Nephron progenitor cell (in vitro differentiated cells): ENCODE data around the gene TNS4.

Experiments
- DNase-seq: peaks from one replicate; pipeline ENCODE4 v3.0.0; 2021
- H3K27ac Mint-ChIP-seq: 2 replicates; pipeline ENCODE4 v1.8.0; 2021; ENCODE audit warnings: mild to moderate bottlenecking, moderate library complexity, mixed read lengths
- H3K27me3 Mint-ChIP-seq: 2 replicates; pipeline ENCODE4 v1.8.0; 2021; ENCODE audit warnings: mild to moderate bottlenecking, low read depth, mixed read lengths; ENCODE audit not compliant: poor library complexity
- H3K36me3 Mint-ChIP-seq: 2 replicates; pipeline ENCODE4 v1.8.0; 2021; ENCODE audit warnings: low read depth, mixed read lengths
- H3K4me1 Mint-ChIP-seq: 2 replicates; pipeline ENCODE4 v1.8.0; 2021; ENCODE audit warnings: mixed read lengths
- H3K4me3 Mint-ChIP-seq: 2 replicates; pipeline ENCODE4 v1.8.0; 2021; ENCODE audit warnings: mild to moderate bottlenecking, moderate library complexity, mixed read lengths
- H3K9me3 Mint-ChIP-seq: 2 replicates; pipeline ENCODE4 v1.8.0; 2021; ENCODE audit warnings: mild to moderate bottlenecking, moderate library complexity, mixed read lengths
- TF ChIP-seq, protein P1 (sequence below): fragments of 200-600 bp; sonication (generic); IDR thresholded peaks from 2 replicates; pipeline ENCODE4 v1.5.0; 2021; ENCODE audit warnings: antibody characterized with exemption

The TNS4 gene

DNA sequence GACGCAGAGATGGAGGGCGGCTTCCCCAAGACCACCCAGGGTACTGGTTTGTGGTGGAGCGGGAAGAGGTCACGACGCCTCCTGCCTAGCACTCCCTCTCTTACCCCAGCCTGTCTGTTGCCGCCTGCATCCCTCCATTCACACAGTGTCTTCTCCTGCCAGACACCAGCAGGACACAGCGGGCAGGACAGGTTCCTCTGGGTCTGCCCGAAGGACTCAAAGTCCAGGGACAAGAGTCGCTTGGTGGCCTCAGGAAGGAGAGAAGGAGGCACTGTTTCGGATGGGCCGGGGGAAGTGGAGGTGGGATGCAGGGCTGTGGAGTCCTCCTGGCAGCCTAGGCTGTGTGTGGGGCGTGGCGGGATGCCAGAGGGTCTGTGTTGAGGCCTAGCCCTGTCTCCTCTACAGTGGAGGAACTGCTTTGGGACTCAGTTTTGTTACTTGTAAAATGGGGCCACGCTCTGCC, 19.6 kb upstream of the TNS4 start:
- Mint-ChIP-seq H3K27me3 (peaks cover 4% of the 10 kb centered on the region), H3K4me3 (no peak overlapping the region), H3K4me1 (peaks cover 16% of the 10 kb centered on the region), H3K36me3 (peaks cover 14% of the 10 kb centered on the region), H3K9me3 (peaks cover 27% of the 10 kb centered on the region), H3K27ac (no peak overlapping the region)
- TF ChIP-seq, protein P1, sequence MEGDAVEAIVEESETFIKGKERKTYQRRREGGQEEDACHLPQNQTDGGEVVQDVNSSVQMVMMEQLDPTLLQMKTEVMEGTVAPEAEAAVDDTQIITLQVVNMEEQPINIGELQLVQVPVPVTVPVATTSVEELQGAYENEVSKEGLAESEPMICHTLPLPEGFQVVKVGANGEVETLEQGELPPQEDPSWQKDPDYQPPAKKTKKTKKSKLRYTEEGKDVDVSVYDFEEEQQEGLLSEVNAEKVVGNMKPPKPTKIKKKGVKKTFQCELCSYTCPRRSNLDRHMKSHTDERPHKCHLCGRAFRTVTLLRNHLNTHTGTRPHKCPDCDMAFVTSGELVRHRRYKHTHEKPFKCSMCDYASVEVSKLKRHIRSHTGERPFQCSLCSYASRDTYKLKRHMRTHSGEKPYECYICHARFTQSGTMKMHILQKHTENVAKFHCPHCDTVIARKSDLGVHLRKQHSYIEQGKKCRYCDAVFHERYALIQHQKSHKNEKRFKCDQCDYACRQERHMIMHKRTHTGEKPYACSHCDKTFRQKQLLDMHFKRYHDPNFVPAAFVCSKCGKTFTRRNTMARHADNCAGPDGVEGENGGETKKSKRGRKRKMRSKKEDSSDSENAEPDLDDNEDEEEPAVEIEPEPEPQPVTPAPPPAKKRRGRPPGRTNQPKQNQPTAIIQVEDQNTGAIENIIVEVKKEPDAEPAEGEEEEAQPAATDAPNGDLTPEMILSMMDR, result no peak
- no peak for DNase-seq

DNA sequence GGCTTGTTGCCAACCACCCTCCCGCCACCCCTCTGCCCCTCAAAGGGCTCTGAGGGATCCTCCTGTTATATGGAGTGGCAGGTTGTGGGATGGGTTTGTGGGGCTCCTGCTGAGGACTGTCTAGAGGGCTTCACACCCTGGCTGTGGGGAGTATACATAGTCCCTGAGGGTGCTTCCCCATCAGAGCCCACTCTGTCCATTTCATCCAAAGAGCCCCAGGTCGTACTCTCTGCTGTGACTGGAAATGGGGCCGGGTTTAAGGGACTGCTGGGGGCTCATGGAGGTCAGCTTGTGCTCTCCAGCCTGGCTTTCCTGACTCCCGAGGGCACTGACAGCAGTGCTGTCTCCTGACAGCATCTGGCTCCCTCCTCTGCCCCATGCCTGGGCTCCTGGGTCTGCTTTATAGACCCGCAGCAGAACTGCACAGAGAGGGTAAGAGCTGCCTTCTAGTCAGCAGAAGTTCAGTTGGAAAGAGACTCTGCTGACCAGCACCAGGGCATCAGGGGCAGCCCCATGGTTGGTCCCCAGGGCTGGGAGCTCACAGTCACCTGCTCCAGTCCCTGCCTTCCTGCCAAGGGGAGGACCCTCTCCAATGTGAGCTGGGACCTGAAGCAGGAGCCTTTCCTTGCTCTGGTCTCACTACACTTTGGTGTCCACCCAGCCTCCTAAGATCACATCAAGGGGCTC, 17.8 kb upstream of the TNS4 start:
- Mint-ChIP-seq H3K36me3 (peaks cover 2% of the 10 kb centered on the region), H3K9me3 (peaks cover 9% of the 10 kb centered on the region), H3K4me3 (no peak overlapping the region), H3K27ac (peak overlapping the region; percentile 48), H3K27me3 (peaks cover 9% of the 10 kb centered on the region), H3K4me1 (peaks cover 29% of the 10 kb centered on the region)
- TF ChIP-seq, protein P1, result no peak
- no peak for DNase-seq

DNA sequence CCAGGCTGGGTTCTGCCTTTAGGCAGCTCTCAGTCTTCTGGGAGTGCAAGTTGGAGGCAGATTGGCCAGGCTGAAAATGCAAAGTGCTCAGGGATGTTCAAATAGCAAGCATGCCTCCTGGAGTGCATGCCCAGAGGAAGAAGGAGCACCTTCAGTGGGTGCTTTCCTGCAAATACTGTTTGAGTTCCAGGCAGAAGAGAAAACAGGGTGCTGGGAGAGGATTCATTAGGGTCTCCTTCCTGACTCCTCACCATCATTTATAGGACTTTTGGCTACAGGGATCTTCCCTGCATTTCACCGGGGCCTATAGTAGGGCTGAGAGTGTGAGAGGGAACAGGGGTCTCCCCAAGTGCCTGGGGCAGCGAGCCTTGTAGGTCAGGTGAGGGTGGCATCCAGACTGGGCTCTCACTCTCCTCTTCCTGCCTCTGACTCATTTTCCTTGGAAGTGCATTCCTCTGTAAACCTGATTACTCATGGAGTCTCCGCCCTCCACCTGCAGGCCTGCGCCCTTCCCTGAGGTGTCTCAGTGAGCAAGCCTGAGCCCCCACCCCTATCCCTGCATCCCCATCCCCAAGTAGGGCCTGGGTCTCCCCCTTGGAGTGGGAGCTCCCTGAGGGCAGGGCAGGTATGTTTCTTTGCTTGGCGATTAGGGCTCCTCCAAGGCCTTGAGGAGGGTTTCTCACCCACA, 17.1 kb upstream of the TNS4 start:
- H3K27me3 Mint-ChIP-seq, result peaks cover 10% of the 10 kb centered on the region
- H3K9me3 Mint-ChIP-seq, result peaks cover 5% of the 10 kb centered on the region
- DNase-seq, result no peak
- TF ChIP-seq, protein P1, result no peak
- H3K27ac Mint-ChIP-seq, result peak overlapping the region; percentile 66
- peaks cover 29% of the 10 kb centered on the region for H3K4me1 Mint-ChIP-seq
- H3K4me3 Mint-ChIP-seq, result no peak overlapping the region
- no peaks in the 10 kb centered on the region for H3K36me3 Mint-ChIP-seq

DNA sequence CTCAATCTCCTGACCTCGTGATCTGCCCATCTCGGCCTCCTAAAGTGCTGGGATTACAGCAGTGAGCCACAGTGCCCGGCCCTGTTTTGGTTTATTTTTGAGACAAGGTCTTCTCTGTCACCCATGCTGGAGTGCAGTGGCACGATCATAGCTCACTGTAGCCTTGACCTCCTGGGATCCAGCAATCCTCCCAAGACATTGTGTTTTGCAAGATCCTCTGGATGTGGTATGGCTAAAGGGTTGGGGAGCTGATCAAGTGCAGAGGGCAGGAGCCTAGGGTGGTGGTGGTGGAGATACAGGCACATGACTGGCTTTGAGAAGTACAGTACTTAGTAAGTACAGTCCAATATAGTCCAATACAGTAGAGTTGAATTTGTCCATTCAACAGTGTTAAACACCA, 16.6 kb upstream of the TNS4 start:
- Mint-ChIP-seq H3K27me3 (peaks cover 10% of the 10 kb centered on the region), H3K36me3 (no peaks in the 10 kb centered on the region), H3K9me3 (no peaks in the 10 kb centered on the region), H3K27ac (peak overlapping the region; percentile 66), H3K4me3 (no peak overlapping the region), H3K4me1 (peaks cover 29% of the 10 kb centered on the region)
- no peak for DNase-seq
- TF ChIP-seq, protein P1, result no peak

DNA sequence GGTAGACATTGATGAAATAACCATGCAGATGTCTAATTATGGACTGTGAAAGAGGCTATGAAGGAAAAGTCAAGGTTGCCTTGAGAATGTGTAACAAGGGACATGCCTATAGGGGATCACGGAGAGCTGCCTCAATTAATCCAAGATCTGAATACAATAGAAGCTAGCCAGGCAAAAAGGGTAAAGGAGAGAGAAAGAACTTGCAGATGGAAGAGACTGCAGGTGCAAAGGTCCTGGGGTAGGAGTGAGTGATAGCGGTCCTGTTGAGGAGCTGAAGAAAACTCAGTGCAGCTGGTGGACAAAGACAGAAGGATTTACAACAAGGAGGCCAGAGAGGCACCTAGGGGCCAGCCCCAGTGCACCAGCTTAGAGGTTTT, 15.9 kb upstream of the TNS4 start:
- TF ChIP-seq, protein P1, result no peak
- no peak for DNase-seq
- Mint-ChIP-seq H3K4me1 (peaks cover 30% of the 10 kb centered on the region), H3K27me3 (peaks cover 10% of the 10 kb centered on the region), H3K27ac (no peak overlapping the region), H3K4me3 (no peak overlapping the region), H3K36me3 (no peaks in the 10 kb centered on the region), H3K9me3 (no peaks in the 10 kb centered on the region)
